Right renal pelvis (tissue), 4 donors: ENCODE results near the gene GALC. TPM values are rescaled to one million over a fixed set of nuclear protein-coding genes. Genes with fewer than 3 reads are reported as not detected.

Experiments
- DNase-seq, 4 donors: peaks; one replicate each; pipeline ENCODE4 v3.0.0-alpha.2; 2013; ENCODE audit warnings: low read depth in 4 of 4, low spot score in 3 of 4, missing footprints in 1 of 4
- polyA plus RNA-seq, 4 donors: library from polyadenylated mRNA; unstranded; fragments of 120-200 nt; gene quantifications; one replicate each; pipeline ENCODE4 v1.2.1, GENCODE V29; 2013; ENCODE audit not compliant: insufficient read length in 4 of 4

Gene GALC
- polyA plus RNA-seq, 4 donors, result 33.7 to 50.7 (median 48.6) TPM

GRCh38 chr14:87966816-87967215 is 26.2 kb downstream of the GALC start:
- no peak for DNase-seq

GRCh38 chr14:87961246-87961645 is 31.7 kb downstream of the GALC start:
- DNase-seq, result no peak

- no peak for DNase-seq
These were observed 32.8 kb downstream of the GALC start for GRCh38 chr14:87960013-87960787.

- DNase-seq, result no peak
These were observed 37.5 kb downstream of the GALC start for GRCh38 chr14:87955501-87955900.

- no peak for DNase-seq
These were observed 40.5 kb downstream of the GALC start for GRCh38 chr14:87952307-87953094.

GRCh38 chr14:87944987-87945604 is 47.9 kb downstream of the GALC start:
- DNase-seq, result peak; percentile 8 to 27 (median 15)

- DNase-seq, result no peak
These were observed 52.1 kb downstream of the GALC start for GRCh38 chr14:87940894-87941293.

- DNase-seq, result no peak
These were observed 52.6 kb downstream of the GALC start for GRCh38 chr14:87940382-87940781.

GRCh38 chr14:87935886-87936285 is 57.1 kb downstream of the GALC start:
- no peak for DNase-seq

- DNase-seq, result no peak
These were observed 57.7 kb downstream of the GALC start for GRCh38 chr14:87935081-87935828.

- DNase-seq, result no peak
These were observed 58.8 kb downstream of the GALC start for GRCh38 chr14:87934185-87934584.

GRCh38 chr14:87916886-87917275 is 76.1 kb downstream of the GALC start:
- DNase-seq, result no peak

- DNase-seq, result no peak
These were observed 76.7 kb downstream of the GALC start for GRCh38 chr14:87916103-87916885.

GRCh38 chr14:87908550-87908949 is 84.4 kb downstream of the GALC start:
- DNase-seq, result no peak

- no peak for DNase-seq
These were observed 91.3 kb downstream of the GALC start for GRCh38 chr14:87901652-87902051.

GRCh38 chr14:87901236-87901635 is 91.7 kb downstream of the GALC start:
- DNase-seq, result no peak

- no peak for DNase-seq
These were observed 93.8 kb downstream of the GALC start for GRCh38 chr14:87899228-87899627.

- DNase-seq, result no peak
These were observed 94.7 kb downstream of the GALC start for GRCh38 chr14:87898301-87898700.

GRCh38 chr14:87896393-87897380 is 96.3 kb downstream of the GALC start:
- peak; percentile 50 to 65 (median 54) for DNase-seq
